HG03457 (cell line): ENCODE results near the gene UBN1.

Experiments
- ATAC-seq: cut with Tn5 transposase; IDR thresholded peaks from one replicate; pipeline ENCODE4 v1.9.1; 2021; ENCODE audit warnings: moderate number of reproducible peaks; ENCODE audit not compliant: unreplicated experiment

UBN1 gene

GRCh38 chr16:4846901-4847773, at the start of gene UBN1, which contains the start of gene GLYR1:
UBN1 (plus strand) TSS chr16:4847481; CDS start chr16:4852918, 5,437 bp downstream.
GLYR1 (minus strand) TSS chr16:4847288; CDS start chr16:4847265, 23 bp downstream.
- ATAC-seq = peak; percentile 74

GRCh38 chr16:4797805-4798252, 49.5 kb upstream of the UBN1 start:
- ATAC-seq = no peak

GRCh38 chr16:4798456-4798855, 48.8 kb upstream of the UBN1 start:
- ATAC-seq = no peak

GRCh38 chr16:4799171-4799855, 48.0 kb upstream of the UBN1 start:
- no peak for ATAC-seq

- no peak for ATAC-seq
Observed at GRCh38 chr16:4800290-4801041, 46.8 kb upstream of the UBN1 start.

GRCh38 chr16:4801051-4801961, 46.0 kb upstream of the UBN1 start:
- no peak for ATAC-seq

- ATAC-seq = peak; percentile 38
Observed at GRCh38 chr16:4801962-4802658, 45.2 kb upstream of the UBN1 start, which contains the start of gene ROGDI. ROGDI (minus strand) TSS chr16:4802633; CDS start chr16:4802571, 62 bp downstream.

- ATAC-seq = peak; percentile 89
Observed at GRCh38 chr16:4802659-4803287, 44.5 kb upstream of the UBN1 start.

- no peak for ATAC-seq
Observed at GRCh38 chr16:4803401-4803844, 43.9 kb upstream of the UBN1 start.

GRCh38 chr16:4803898-4804762, 43.2 kb upstream of the UBN1 start:
- ATAC-seq = no peak

- ATAC-seq = no peak
Observed at GRCh38 chr16:4805231-4805630, 42.0 kb upstream of the UBN1 start.

GRCh38 chr16:4806280-4806679, 41.0 kb upstream of the UBN1 start:
- no peak for ATAC-seq

- ATAC-seq = no peak
Observed at GRCh38 chr16:4811242-4811641, 36.0 kb upstream of the UBN1 start.

- ATAC-seq = no peak
Observed at GRCh38 chr16:4811773-4812172, 35.5 kb upstream of the UBN1 start.

- no peak for ATAC-seq
Observed at GRCh38 chr16:4813251-4814003, 33.9 kb upstream of the UBN1 start.

- ATAC-seq = no peak
Observed at GRCh38 chr16:4814046-4814445, 33.2 kb upstream of the UBN1 start.

- no peak for ATAC-seq
Observed at GRCh38 chr16:4814542-4815173, 32.6 kb upstream of the UBN1 start.
